D721Med (cell line): ENCODE measurements around the gene MCTP1.
A peak's percentile ranks its signal among the peaks of the same experiment; 100 is the strongest.

Experiments
- DNase-seq: peaks from one replicate; pipeline ENCODE4 v3.0.0; 2011; ENCODE audit warnings: low spot score; ENCODE audit not compliant: insufficient read length
- FAIRE-seq: peaks from 2 replicates; lab custom pipeline; 2011; peaks lifted over from hg19 to GRCh38; lab: Jason Lieb, UNC
- TF ChIP-seq, protein P1 (sequence below): IDR thresholded peaks from 2 replicates; pipeline ENCODE4 v1.5.1; 2012; ENCODE audit warnings: mild to moderate bottlenecking, control low read depth; ENCODE audit not compliant: insufficient read depth; ENCODE audit errors: missing control alignments

Gene MCTP1

DNA sequence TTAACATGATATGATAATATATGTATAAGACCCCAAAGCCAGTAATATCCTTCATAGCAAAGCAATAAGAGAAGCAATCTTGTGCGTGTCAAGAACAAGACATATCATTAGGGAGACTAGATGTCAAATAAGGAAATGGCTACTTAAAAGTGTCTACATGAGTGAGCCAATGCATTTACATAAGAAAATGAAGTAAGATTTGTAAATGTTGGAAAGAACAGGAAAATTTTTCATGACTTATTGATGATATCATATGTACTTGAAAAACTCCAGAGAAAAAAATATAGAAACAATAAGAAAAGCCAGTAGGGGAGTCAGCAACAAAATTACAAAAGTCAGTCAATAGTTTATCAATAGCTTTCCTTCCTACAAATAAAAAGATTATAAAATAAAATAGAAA lies 13.8 kb upstream of the MCTP1 start:
- TF ChIP-seq, protein P1, sequence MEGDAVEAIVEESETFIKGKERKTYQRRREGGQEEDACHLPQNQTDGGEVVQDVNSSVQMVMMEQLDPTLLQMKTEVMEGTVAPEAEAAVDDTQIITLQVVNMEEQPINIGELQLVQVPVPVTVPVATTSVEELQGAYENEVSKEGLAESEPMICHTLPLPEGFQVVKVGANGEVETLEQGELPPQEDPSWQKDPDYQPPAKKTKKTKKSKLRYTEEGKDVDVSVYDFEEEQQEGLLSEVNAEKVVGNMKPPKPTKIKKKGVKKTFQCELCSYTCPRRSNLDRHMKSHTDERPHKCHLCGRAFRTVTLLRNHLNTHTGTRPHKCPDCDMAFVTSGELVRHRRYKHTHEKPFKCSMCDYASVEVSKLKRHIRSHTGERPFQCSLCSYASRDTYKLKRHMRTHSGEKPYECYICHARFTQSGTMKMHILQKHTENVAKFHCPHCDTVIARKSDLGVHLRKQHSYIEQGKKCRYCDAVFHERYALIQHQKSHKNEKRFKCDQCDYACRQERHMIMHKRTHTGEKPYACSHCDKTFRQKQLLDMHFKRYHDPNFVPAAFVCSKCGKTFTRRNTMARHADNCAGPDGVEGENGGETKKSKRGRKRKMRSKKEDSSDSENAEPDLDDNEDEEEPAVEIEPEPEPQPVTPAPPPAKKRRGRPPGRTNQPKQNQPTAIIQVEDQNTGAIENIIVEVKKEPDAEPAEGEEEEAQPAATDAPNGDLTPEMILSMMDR = no peak
- FAIRE-seq (no peak), DNase-seq (no peak)

DNA sequence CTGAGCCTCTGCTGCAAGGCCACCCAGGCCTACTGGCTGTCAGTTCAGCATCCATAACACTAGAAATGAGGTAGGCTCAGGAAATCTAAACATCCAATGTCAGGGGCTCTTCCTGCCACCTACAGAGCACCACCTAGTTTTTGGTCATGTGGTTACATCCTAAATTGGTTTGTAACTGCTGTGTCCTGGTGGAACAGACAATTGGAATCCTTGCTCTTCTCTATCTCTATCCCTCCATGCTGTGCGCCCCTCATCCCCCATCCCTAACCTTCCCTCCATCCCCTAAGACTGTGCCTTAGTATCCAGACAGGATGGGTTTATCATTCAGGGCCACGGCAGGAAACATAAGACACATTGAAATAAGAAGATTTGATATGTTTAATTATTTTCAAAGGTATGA lies 11.4 kb upstream of the MCTP1 start:
- FAIRE-seq = no peak
- TF ChIP-seq, protein P1 = no peak
- no peak for DNase-seq

DNA sequence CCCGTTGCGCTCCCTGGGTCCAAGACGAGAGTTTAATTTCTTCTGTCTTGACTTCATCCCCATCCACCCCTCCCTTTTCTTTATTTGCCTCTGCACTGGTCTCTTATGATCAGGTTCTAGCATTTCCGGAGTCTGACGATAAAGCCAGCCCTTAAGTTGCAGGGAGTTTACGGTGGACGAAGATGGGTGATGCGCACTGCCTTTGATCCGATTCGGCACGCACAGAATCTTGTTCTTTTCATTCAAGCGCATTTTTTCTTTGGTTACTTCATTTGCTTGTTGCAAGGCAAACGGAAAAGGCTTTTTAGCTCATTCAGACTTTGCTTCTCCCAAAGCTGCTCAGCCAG lies 488 bp upstream of the MCTP1 start:
- DNase-seq (no peak), FAIRE-seq (peak; percentile 16)
- TF ChIP-seq, protein P1 = no peak

DNA sequence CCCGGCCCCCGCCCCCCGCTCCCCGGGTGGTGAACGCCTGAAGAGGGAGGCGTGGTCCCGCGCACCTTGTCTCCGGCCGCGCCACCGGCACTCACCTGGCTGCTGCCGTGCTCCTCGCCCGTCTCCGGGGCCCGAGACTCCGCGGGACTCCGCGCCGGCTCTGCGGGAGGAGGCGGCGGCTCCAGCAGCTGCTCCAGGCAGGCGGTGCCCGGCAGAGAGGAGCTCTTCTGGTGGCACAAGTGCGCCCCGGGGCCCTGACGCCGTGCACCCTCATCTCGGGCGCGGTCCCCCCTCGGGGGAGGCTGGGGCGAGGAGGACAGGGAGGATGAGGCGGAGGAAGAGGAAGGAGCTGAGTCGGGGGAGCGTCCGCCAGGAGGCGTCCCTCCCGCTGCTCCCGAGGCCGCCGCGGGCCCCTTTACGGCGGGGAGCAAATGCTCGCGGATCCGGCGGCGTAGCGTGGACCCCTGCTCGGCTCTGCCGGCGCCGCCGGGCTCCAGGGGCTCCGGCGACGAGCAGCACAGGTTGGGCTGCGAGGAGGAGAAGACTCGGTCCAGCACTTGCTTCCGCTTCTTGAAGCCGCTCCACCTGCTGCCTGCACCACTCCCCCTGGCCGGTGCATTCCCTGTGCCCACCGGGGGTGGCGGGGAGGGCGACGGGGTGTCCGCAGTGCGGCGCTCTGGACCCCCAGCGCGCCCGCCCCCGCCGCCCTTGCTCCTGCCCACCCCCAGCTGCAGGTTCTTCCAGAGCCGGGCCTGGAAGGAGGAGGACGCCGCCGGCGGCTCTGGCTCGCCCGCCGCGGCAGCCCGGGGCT lies 928 bp downstream of the MCTP1 start:
- FAIRE-seq (no peak), DNase-seq (no peak)
- TF ChIP-seq, protein P1 = peak; percentile 55

DNA sequence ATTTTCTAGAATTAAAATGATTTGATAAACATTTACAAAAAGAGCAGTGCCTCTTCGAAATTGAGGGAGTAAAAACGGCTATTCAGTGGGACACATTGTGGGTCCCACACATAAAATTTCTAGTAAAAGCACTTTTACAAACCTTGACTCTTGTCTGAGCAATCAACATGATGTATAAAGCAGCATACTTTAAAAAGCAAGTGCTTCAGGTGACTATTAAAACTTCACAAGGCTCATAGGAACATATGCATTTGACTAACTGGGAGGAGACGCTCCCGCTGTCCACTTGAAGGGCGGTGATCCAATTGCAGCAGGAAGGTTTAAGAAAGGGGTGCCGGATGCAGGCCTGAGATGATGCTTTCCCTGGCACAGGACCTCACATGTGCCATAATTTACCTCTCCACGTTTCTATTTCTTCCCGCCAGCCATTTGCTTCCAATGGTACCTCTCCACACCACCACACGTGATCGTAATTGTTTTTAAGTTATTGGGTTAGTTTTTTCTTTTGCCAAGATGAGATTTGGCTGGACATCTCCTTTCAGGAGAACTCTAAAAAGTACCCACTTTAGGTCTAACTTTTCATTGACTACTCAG lies 1.8 kb downstream of the MCTP1 start:
- no peak for FAIRE-seq
- TF ChIP-seq, protein P1 = no peak
- DNase-seq = no peak

DNA sequence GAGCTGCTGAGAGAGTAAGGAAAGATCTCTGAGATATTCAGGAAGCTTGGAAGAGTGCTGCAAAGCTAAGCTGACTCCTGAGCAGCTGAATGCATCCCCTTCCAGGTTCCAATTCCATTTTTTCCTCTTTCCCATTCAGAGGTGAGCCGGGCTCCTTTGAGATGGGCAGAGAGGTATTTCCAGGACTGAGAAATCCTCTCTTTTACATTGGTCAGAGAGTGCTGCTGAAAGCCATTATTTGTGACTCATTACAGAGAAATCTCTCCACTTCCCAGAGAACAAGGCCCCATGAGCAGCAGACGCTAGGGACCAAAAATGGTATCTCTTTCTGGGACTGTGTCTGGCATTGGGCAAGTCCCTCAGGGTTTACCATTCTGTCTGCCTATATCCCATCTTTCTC lies 3.7 kb downstream of the MCTP1 start:
- TF ChIP-seq, protein P1 = no peak
- DNase-seq (no peak), FAIRE-seq (peak; percentile 56)
